GM18502 (cell line): Measurements from ENCODE around the gene LIPE.
"Not testable (repeated sequence)": the region's sequence is repeated elsewhere in the genome, so short reads cannot be mapped to it uniquely, and the experiment has no call there.

ENCODE experiments used
- ATAC-seq: cut with Tn5 transposase; IDR thresholded peaks from one replicate; pipeline ENCODE4 v1.9.1; 2021; ENCODE audit warnings: mild to moderate bottlenecking; ENCODE audit not compliant: unreplicated experiment, poor library complexity

The LIPE gene

GRCh38 chr19:42427313-42427712, at the start of gene LIPE:
TSS of gene LIPE (minus strand) at chr19:42427388. CDS start at chr19:42427149, 239 bp downstream.
- ATAC-seq, result no peak

DNA sequence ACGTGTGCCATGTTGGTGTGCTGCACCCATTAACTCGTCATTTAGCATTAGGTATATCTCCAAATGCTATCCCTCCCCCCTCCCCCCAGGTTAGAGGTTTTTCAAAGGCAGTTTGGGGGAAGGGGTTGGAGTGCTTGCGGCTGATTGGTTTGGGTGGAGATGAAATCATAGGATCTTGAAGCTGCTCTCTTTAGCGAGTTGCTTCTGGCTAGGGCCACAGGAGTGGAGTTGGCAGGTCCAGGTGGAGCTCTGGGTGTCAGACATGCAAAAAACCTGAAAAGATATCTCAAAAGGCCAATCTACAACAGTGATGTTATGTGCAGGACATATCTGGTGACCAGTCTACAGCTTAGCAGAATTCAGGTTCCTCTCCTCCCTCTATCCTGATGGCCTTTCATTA, 48.2 kb upstream of the LIPE start:
- ATAC-seq, result no peak

DNA sequence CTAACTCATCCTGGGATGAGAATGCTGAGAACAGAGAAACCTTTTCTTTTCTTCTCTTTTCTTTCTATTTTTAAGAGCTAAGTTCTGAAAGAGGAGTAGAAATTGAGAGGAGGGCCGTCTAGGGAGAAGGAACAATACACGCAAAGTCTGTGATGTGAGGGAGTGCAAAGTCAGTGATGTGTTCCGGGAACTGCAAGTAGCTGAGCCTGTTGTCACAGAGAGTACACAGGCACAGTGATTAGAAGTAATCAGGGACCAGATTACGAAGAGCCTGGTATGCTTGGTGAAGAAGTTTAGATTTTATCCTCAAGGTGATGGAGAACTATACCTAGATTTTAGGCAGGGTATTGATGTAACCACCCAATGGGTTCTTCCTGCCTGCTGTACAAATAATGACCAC, 47.6 kb upstream of the LIPE start:
- ATAC-seq, result no peak

- ATAC-seq, result no peak
These were observed 46.5 kb upstream of the LIPE start for GRCh38 chr19:42473686-42474085.

GRCh38 chr19:42472402-42473147, 45.4 kb upstream of the LIPE start:
- ATAC-seq, result no peak

- no peak for ATAC-seq
These were observed 44.5 kb upstream of the LIPE start for GRCh38 chr19:42471554-42472249.

DNA sequence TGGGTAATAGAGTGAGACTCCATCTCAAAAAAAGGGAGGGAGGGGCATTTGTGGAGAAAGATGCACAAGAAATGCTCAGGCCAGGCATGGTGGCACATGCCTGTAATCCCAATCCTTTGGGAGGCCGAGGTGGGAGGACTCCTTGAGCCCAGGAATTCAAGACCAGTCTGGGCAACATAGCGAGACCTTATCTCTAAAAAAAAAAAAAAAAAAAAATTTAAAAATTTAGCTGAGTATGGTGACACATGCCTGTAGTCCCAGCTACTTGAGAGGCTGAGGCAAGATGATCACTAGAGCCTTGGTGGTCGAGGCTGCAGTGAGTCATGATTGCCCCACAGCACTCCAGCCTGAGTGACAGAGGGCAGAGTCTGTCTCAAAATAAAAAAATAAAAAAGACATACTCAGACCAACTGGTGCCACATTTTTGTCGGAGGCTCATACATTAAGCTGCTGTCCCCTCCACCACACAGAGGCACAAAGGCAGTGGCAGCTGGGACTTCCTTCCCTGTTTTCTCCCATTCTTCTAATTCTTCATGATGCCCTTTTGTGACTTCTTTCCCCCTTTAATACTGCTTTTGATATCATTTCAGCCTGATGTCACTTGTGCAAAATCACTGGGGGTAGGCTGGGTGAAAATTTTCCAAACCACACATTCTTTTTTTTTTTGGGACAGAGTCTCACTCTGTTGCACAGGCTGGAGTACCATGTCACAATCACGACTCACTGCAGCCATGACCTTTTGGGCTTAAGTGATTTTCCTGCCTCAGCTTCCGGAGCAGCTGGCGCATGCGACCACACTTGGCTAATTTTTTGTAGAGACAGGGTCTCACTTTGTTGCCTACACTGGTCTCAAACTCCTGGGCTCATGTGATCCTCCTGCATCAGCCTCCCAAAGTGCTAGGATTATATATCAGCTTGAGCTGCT, 42.4 kb upstream of the LIPE start:
- ATAC-seq, result no peak

DNA sequence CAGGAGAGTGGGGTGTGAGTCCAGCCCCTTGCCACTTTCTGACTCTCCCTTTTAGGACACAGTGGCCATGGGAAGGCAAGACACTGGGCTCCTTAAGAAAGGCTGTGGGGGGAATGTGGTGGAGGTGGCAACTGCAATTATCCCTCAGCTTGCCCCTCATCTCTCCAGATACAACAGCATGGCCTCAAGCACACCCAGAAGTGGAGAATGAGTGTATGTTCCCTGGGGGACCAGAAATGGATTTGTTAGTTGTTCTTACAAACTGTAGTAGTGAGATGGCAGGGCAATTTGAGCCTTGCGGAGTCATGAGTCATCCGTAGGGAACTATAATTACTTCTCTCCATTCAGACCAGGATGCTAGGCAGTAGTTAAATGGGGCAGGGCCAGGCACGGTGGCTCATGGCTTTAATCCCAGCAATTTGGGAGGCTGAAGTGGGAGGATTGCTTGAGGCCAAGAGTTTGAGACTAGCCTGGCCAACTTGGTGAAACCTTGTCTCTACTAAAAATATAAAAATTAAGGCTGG, 41.1 kb upstream of the LIPE start:
- ATAC-seq, result no peak

DNA sequence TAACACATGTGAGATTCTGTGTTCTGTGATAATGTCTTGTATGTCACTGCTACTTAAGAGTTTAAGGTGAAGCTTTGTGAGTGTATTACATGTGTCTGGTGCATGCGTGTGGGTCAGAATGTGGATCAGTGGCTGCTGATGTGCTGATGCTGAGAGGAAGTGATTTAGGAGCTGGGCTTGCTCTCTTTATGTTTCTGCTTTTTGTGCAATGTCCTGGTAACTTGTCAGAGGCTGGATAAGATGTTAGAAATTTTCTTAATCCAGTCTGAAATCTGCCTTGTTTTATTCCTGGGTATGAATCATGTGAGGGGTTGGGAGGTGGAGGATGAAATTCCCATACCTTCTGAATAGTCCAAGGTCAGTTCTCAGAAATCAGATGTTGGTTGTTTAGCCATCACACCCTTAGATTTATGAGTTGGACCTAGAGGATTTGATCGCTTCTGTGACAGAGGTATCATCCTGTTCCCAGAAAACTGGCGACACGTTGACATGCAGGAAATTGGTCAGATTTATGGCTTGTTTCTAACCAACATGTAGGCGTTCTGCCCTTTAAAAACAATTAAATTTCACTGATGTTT, 40.1 kb upstream of the LIPE start:
- ATAC-seq, result no peak

DNA sequence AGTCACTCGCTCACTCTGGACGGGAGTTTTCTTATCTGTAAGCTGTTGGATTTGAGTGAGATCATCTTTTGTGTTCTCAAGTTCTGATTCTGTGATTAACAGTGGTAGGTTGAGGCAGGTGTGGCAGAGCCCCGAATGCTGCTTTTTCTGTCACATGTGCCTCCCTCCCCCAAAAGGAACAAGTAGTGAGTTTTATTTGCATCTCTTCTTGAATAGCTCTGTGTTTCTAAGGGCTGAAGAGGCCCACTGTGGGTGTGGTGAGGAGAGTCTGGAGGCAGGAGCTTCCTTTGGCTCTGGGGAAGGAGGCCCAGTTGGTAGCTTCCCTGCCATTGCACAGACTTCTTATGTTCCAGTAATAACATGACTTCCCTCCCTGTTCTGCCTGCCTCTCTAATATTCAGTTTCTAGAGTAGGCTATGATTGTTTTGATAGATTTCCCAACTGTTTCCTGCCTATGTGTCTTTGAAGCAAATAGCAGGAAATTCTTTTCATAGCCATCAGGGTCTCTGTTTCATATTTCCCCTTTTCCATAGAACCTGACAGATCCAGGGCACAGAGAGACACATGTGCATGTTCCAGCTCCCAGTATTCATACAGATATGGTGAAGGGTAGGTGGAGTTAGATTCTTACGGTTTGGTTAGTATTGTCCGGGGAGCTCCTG, 39.5 kb upstream of the LIPE start:
- no peak for ATAC-seq

- peak; percentile 74 for ATAC-seq
These were observed 38.7 kb upstream of the LIPE start for GRCh38 chr19:42465827-42466280.

GRCh38 chr19:42461700-42462324, 34.6 kb upstream of the LIPE start:
- no peak for ATAC-seq

DNA sequence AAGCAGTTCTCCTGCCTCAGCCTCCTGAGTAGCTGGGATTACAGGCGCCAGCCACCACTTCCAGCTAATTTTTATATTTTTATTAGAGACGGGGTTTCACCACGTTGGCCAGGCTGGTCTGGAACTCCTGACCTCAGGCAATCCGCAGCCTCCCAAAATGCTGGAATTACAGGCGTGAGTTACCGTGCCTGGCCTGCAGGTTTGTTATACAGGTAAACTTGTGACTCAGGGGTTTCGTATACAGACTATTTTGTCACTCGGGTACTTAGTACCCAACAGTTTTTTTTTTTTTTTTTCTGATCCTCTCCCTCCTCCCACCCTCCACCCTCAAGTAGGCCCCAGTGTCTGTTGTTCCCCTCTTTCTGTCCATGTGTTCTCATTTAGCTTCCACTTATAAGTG, 34.0 kb upstream of the LIPE start:
- ATAC-seq, result not testable (repeated sequence)

DNA sequence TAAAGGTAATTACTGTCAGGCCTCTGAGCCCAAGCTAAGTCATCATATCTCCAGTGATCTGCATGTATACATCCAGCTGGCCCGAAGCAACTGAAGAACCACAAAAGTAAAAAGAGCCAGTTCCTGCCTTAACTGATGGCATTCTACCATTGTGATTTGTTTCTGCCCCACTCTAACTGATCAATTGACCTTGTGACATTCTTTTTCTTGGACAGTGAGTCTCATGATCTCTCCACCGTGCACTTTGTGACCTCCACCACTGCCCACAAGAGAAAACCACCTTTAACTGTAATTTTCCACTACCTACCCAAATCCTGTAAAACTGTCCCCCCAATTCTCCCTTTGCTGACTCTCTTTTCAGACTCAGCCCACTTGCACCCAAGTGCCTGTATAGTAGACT, 32.7 kb upstream of the LIPE start:
- no peak for ATAC-seq

DNA sequence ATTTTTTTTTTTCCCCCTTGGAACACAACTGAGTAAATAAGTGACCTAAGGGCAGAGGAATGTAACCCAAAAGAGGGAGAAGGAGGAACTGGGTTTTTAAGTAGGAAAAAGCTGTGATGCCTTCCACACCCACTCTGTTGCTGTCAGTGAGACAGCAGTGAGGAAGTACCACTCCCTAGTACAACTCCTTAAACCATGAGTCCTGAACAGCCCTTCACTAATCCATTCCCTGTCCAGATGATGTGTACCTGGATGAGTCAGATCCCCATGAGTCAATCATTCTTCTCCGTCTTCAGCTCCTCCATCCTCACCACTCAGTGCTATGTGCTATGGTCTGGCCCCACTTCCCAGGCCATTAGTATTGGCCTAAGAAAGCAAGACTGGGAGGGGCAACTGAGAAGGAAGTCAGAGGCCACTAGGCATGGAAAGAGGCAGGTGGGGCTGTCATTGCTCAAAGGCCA, 28.5 kb upstream of the LIPE start:
- ATAC-seq, result no peak

DNA sequence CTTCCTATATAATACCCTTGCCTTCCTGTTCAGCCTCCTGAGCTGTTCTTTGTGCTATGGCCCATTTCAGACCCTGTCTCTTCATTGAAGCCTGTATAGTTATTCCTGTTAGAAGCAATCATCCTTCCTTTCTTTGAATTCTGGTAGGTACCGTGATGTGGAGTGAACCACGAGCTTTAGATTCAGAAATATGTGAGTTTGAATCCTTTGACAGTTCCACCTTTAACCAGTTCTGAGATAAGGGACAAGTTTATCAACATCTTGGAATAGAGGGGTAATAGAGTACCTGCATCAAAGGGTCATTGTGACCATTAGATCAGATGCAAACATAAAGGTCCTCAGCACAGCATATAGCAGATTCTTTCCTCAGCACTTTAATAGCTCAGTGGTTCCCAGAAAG, 27.9 kb upstream of the LIPE start:
- ATAC-seq, result no peak

DNA sequence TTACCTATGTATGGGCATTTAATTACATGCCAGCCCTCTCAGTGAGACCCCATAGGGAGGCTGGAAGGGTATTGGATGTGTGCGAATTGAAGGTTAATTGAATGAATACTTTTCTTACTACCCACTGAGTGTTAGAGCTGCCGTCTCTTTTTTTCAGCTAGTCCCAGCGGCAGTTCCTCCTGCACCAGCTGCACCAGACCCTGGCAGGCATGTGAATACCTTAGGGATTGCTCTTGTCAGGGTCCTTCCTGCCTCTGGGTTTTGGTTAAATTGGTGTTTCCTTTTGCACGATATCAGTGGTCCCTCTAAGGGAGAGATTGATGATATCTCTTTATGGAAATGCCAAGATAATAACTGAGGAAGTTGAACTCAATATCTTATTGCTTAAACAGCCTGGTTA, 25.4 kb upstream of the LIPE start:
- no peak for ATAC-seq

GRCh38 chr19:42450314-42450934, 23.2 kb upstream of the LIPE start:
- ATAC-seq, result peak; percentile 72

GRCh38 chr19:42448306-42448705, 21.1 kb upstream of the LIPE start:
- not testable (repeated sequence) for ATAC-seq
